Measurements from ENCODE around the gene SEMA6B. TPM values are rescaled to one million over a fixed set of nuclear protein-coding genes. Genes with fewer than 3 reads are reported as not detected.

The SEMA6B gene
- polyA plus RNA-seq, 1 donor: 3.3 TPM

DNA sequence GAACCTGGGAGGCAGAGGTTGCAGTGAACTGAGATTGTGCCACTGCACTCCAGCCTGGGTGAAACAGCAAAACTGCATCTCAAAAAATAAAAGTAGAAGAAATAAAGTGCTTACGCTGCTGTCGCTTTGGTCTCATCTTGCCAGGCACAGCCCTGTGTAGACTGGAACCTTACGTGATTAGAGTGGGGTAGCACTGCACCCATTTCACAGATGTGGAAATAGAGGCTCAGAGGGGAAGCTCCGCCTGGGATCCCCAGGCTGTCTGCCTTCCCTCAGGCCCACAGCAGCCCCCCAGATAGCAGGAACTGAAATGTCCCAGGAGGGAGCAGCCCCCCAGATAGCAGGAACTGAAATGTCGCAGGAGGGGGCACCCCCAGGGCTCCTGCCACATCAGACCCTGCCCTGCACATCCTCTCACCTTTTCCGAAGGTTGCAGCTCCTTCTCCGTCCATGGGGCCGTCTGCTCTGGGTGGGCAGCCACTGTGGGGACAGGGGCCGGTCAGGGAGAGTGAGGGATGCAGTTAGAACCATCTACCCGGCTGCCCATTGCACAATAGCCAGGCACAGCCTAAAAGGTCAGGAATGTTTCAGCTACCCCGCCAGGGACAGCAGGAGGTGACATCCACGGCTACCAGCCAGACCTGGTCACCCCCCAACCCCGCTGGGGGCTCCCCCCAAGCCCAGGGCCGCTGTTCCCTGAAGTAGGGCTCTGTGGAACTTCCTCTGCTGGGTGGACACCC lies 43.1 kb downstream of the SEMA6B start:
- Histone ChIP-seq H3K27me3 (ENCODE audit: control insufficient read depth, insufficient read depth, low read length) (peaks cover 2% of the 10 kb centered on the region), H3K4me1 (ENCODE audit: control insufficient read depth, insufficient read depth, low read length) (no peaks in the 10 kb centered on the region), H3K9me3 (ENCODE audit: control insufficient read depth, low read depth, low read length) (no peaks in the 10 kb centered on the region), H3K36me3 (ENCODE audit: control insufficient read depth, insufficient read depth, low read length) (no peaks in the 10 kb centered on the region), H3K4me3 (ENCODE audit: low read length) (no peak overlapping the region), H3K27ac (ENCODE audit: low read length) (no peak overlapping the region)
- no peak for DNase-seq
- WGBS (ENCODE audit: insufficient coverage, low lambda C conversion rate): no CpG with 5 or more reads among the region's 14 CpGs

DNA sequence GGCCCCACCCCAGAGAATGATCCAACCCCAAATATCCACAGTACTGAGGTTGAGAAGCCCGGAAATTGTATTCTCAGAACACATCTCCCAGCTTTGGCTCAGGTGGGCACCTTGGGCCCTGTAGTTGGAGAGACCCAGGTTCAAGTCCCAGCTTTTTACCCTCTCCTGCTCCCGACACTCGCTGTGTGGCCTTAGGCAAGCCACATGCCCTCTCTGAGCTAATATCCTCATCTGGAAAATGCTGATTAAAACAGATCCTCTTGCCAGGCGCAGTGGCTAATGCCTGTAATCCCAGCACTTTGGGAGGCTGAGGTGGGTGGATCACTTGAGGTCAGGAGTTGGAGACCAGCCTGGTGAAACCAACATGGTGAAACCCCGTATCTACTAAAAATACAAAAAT lies 43.8 kb downstream of the SEMA6B start:
- no peak overlapping the region for H3K4me3 ChIP-seq (ENCODE audit: low read length)
- no peak overlapping the region for H3K27ac ChIP-seq (ENCODE audit: low read length)
- no peaks in the 10 kb centered on the region for H3K9me3 ChIP-seq (ENCODE audit: control insufficient read depth, low read depth, low read length)
- no peak for DNase-seq
- WGBS (ENCODE audit: insufficient coverage, low lambda C conversion rate): no CpG with 5 or more reads among the region's 5 CpGs
- no peaks in the 10 kb centered on the region for H3K4me1 ChIP-seq (ENCODE audit: control insufficient read depth, insufficient read depth, low read length)
- no peaks in the 10 kb centered on the region for H3K36me3 ChIP-seq (ENCODE audit: control insufficient read depth, insufficient read depth, low read length)
- peaks cover 2% of the 10 kb centered on the region for H3K27me3 ChIP-seq (ENCODE audit: control insufficient read depth, insufficient read depth, low read length)

- Histone ChIP-seq H3K4me1 (ENCODE audit: control insufficient read depth, insufficient read depth, low read length) (no peaks in the 10 kb centered on the region), H3K9me3 (ENCODE audit: control insufficient read depth, low read depth, low read length) (no peaks in the 10 kb centered on the region), H3K27ac (ENCODE audit: low read length) (no peak overlapping the region), H3K27me3 (ENCODE audit: control insufficient read depth, insufficient read depth, low read length) (peaks cover 2% of the 10 kb centered on the region), H3K36me3 (ENCODE audit: control insufficient read depth, insufficient read depth, low read length) (no peaks in the 10 kb centered on the region), H3K4me3 (ENCODE audit: low read length) (no peak overlapping the region)
- no peak for DNase-seq
- WGBS (ENCODE audit: insufficient coverage, low lambda C conversion rate): no CpG with 5 or more reads among the region's 17 CpGs
Measured at GRCh38 chr19:4513248-4513647, 46.2 kb downstream of the SEMA6B start.

DNA sequence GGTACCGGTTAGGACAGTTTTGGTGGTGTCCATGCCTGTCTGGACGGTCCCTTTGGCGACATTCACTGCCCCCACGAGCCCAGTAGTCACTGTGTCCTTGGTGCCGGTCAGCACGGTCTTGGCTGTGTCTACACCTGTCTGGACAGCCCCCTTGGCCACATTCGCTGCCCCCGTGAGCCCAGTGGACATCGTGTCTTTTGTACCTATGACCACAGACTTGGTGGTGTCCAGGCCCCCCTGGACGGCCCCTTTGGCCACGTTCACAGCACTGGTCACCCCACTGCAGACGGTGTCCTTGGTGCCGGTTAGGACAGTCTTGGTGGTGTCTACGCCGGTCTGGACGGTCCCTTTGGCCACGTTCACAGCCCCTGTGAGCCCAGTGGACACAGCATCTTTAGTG lies 47.4 kb downstream of the SEMA6B start:
- peaks cover 2% of the 10 kb centered on the region for H3K27me3 ChIP-seq (ENCODE audit: control insufficient read depth, insufficient read depth, low read length)

GRCh38 chr19:4511300-4512054 lies 48.0 kb downstream of the SEMA6B start:
- no peak overlapping the region for H3K4me3 ChIP-seq (ENCODE audit: low read length)

More for the DNA sequence above, 47.4 kb downstream of the SEMA6B start:
- H3K27ac ChIP-seq (ENCODE audit: low read length): no peak overlapping the region
- no peak overlapping the region for H3K4me3 ChIP-seq (ENCODE audit: low read length)
- WGBS (ENCODE audit: insufficient coverage, low lambda C conversion rate): no CpG with 5 or more reads among the region's 17 CpGs
- H3K4me1 ChIP-seq (ENCODE audit: control insufficient read depth, insufficient read depth, low read length): no peaks in the 10 kb centered on the region
- no peaks in the 10 kb centered on the region for H3K36me3 ChIP-seq (ENCODE audit: control insufficient read depth, insufficient read depth, low read length)
- H3K9me3 ChIP-seq (ENCODE audit: control insufficient read depth, low read depth, low read length): no peaks in the 10 kb centered on the region
- no peak for DNase-seq

GRCh38 chr19:4510435-4511255 lies 48.8 kb downstream of the SEMA6B start:
- no peaks in the 10 kb centered on the region for H3K36me3 ChIP-seq (ENCODE audit: control insufficient read depth, insufficient read depth, low read length)
- no peaks in the 10 kb centered on the region for H3K9me3 ChIP-seq (ENCODE audit: control insufficient read depth, low read depth, low read length)
- no peak overlapping the region for H3K4me3 ChIP-seq (ENCODE audit: low read length)
- DNase-seq: no peak
- H3K27ac ChIP-seq (ENCODE audit: low read length): no peak overlapping the region
- no peaks in the 10 kb centered on the region for H3K27me3 ChIP-seq (ENCODE audit: control insufficient read depth, insufficient read depth, low read length)
- H3K4me1 ChIP-seq (ENCODE audit: control insufficient read depth, insufficient read depth, low read length): no peaks in the 10 kb centered on the region
- WGBS (ENCODE audit: insufficient coverage, low lambda C conversion rate): no CpG with 5 or more reads among the region's 37 CpGs

More at GRCh38 chr19:4511300-4512054, 48.0 kb downstream of the SEMA6B start:
- Histone ChIP-seq H3K4me1 (ENCODE audit: control insufficient read depth, insufficient read depth, low read length) (no peaks in the 10 kb centered on the region), H3K9me3 (ENCODE audit: control insufficient read depth, low read depth, low read length) (no peaks in the 10 kb centered on the region), H3K27me3 (ENCODE audit: control insufficient read depth, insufficient read depth, low read length) (peaks cover under 1% of the 10 kb centered on the region), H3K27ac (ENCODE audit: low read length) (no peak overlapping the region), H3K36me3 (ENCODE audit: control insufficient read depth, insufficient read depth, low read length) (no peaks in the 10 kb centered on the region)
- no peak for DNase-seq
- WGBS (ENCODE audit: insufficient coverage, low lambda C conversion rate): 83% methylated on average over 1 of the region's 27 CpGs

GRCh38 chr19:4508698-4509097 lies 50.8 kb downstream of the SEMA6B start:
- Histone ChIP-seq H3K4me1 (ENCODE audit: control insufficient read depth, insufficient read depth, low read length) (no peaks in the 10 kb centered on the region), H3K27me3 (ENCODE audit: control insufficient read depth, insufficient read depth, low read length) (no peaks in the 10 kb centered on the region), H3K27ac (ENCODE audit: low read length) (no peak overlapping the region), H3K4me3 (ENCODE audit: low read length) (no peak overlapping the region), H3K9me3 (ENCODE audit: control insufficient read depth, low read depth, low read length) (no peaks in the 10 kb centered on the region), H3K36me3 (ENCODE audit: control insufficient read depth, insufficient read depth, low read length) (peaks cover 10% of the 10 kb centered on the region)
- DNase-seq: no peak
- no CpG with 5 or more reads among the region's 21 CpGs for WGBS (ENCODE audit: insufficient coverage, low lambda C conversion rate)

GRCh38 chr19:4507804-4508203 lies 51.7 kb downstream of the SEMA6B start:
- H3K27me3 ChIP-seq (ENCODE audit: control insufficient read depth, insufficient read depth, low read length): no peaks in the 10 kb centered on the region
- no peak for DNase-seq
- peaks cover 11% of the 10 kb centered on the region for H3K36me3 ChIP-seq (ENCODE audit: control insufficient read depth, insufficient read depth, low read length)
- H3K4me3 ChIP-seq (ENCODE audit: low read length): no peak overlapping the region
- no peaks in the 10 kb centered on the region for H3K4me1 ChIP-seq (ENCODE audit: control insufficient read depth, insufficient read depth, low read length)
- WGBS (ENCODE audit: insufficient coverage, low lambda C conversion rate): no CpG with 5 or more reads among the region's 17 CpGs
- H3K27ac ChIP-seq (ENCODE audit: low read length): no peak overlapping the region
- H3K9me3 ChIP-seq (ENCODE audit: control insufficient read depth, low read depth, low read length): no peaks in the 10 kb centered on the region

- H3K4me3 ChIP-seq (ENCODE audit: low read length): no peak overlapping the region
- H3K36me3 ChIP-seq (ENCODE audit: control insufficient read depth, insufficient read depth, low read length): peaks cover 17% of the 10 kb centered on the region
- H3K27ac ChIP-seq (ENCODE audit: low read length): no peak overlapping the region
- no peaks in the 10 kb centered on the region for H3K9me3 ChIP-seq (ENCODE audit: control insufficient read depth, low read depth, low read length)
- no peaks in the 10 kb centered on the region for H3K4me1 ChIP-seq (ENCODE audit: control insufficient read depth, insufficient read depth, low read length)
- H3K27me3 ChIP-seq (ENCODE audit: control insufficient read depth, insufficient read depth, low read length): no peaks in the 10 kb centered on the region
- no CpG with 5 or more reads among the region's 12 CpGs for WGBS (ENCODE audit: insufficient coverage, low lambda C conversion rate)
- DNase-seq: no peak
Measured at GRCh38 chr19:4507150-4507452, 52.4 kb downstream of the SEMA6B start.

DNA sequence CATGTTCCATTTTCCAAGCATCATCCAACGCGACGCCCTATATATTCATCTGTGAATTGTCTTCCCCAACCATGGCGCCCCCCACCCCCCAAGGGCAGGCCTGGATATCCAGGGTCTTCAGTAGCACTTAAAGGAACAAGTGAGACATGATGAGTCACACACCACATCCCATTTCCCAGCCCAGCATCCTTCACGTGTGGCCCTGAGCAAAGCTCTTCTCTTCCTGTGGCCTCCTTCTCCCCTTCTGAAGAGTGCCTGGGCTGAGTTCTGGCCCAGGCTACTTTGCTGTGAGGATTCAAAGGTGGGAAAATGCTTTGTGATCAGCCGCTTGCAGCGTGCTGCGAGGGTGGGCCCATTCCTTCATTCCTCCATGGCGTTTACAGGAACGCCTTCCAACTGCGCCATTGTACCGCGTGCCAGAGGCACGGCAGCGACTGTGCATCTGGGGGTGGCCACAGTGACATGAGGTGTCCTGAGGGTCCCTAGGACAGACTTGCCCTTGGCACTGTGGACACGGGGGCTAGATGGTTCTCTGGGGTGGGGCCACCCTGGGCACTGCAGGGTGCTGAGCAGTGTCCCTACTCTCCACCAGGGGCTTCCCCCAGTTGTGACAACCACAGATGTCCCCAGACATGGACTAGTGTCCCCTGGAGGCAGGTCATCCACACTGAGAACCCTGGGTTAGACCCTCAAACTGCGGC lies 52.9 kb downstream of the SEMA6B start:
- Histone ChIP-seq H3K9me3 (ENCODE audit: control insufficient read depth, low read depth, low read length) (no peaks in the 10 kb centered on the region), H3K4me1 (ENCODE audit: control insufficient read depth, insufficient read depth, low read length) (no peaks in the 10 kb centered on the region), H3K27ac (ENCODE audit: low read length) (no peak overlapping the region), H3K27me3 (ENCODE audit: control insufficient read depth, insufficient read depth, low read length) (no peaks in the 10 kb centered on the region), H3K36me3 (ENCODE audit: control insufficient read depth, insufficient read depth, low read length) (peaks cover 22% of the 10 kb centered on the region), H3K4me3 (ENCODE audit: low read length) (no peak overlapping the region)
- no CpG with 5 or more reads among the region's 17 CpGs for WGBS (ENCODE audit: insufficient coverage, low lambda C conversion rate)
- DNase-seq: no peak
